GM21576 (cell line): ENCODE results near the gene KLLN.
"Not testable (repeated sequence)": the region's sequence is repeated elsewhere in the genome, so short reads cannot be mapped to it uniquely, and the experiment has no call there.

Source experiments
- ATAC-seq: cut with Tn5 transposase; IDR thresholded peaks from one replicate; pipeline ENCODE4 v1.9.1; 2021; ENCODE audit warnings: mild to moderate bottlenecking, moderate library complexity; ENCODE audit not compliant: unreplicated experiment

KLLN gene

GRCh38 chr10:87867453-87867852, 4.1 kb upstream of the KLLN start:
- ATAC-seq = no peak

- ATAC-seq = no peak
These were observed 3.2 kb upstream of the KLLN start for GRCh38 chr10:87866412-87866974.

- ATAC-seq = no peak
These were observed 2.0 kb upstream of the KLLN start for GRCh38 chr10:87865241-87865881.

GRCh38 chr10:87864496-87865059, 1.2 kb upstream of the KLLN start:
- no peak for ATAC-seq

GRCh38 chr10:87863951-87864495, 690 bp upstream of the KLLN start:
- not testable (repeated sequence) for ATAC-seq

- ATAC-seq = peak; percentile 14
These were observed 667 bp downstream of the KLLN start for GRCh38 chr10:87862679-87863052.

- peak; percentile 51 for ATAC-seq
These were observed 1.2 kb downstream of the KLLN start for GRCh38 chr10:87861953-87862678.

GRCh38 chr10:87861566-87861952, 1.8 kb downstream of the KLLN start:
- peak; percentile 18 for ATAC-seq

GRCh38 chr10:87860816-87861403, 2.4 kb downstream of the KLLN start:
- no peak for ATAC-seq

GRCh38 chr10:87860156-87860795, 3.1 kb downstream of the KLLN start:
- no peak for ATAC-seq

- not testable (repeated sequence) for ATAC-seq
These were observed 7.7 kb downstream of the KLLN start for GRCh38 chr10:87855665-87856064.

- not testable (repeated sequence) for ATAC-seq
These were observed 8.1 kb downstream of the KLLN start for GRCh38 chr10:87855247-87855646.

- no peak for ATAC-seq
These were observed 11.2 kb downstream of the KLLN start for GRCh38 chr10:87852089-87852488.

GRCh38 chr10:87850742-87851205, 12.6 kb downstream of the KLLN start:
- ATAC-seq = no peak

GRCh38 chr10:87849001-87849400, 14.3 kb downstream of the KLLN start:
- ATAC-seq = no peak

- no peak for ATAC-seq
These were observed 15.8 kb downstream of the KLLN start for GRCh38 chr10:87847550-87847949.

GRCh38 chr10:87846711-87847110, 16.6 kb downstream of the KLLN start:
- not testable (repeated sequence) for ATAC-seq

GRCh38 chr10:87846023-87846422, 17.3 kb downstream of the KLLN start:
- no peak for ATAC-seq

GRCh38 chr10:87845624-87845998, 17.7 kb downstream of the KLLN start:
- ATAC-seq = no peak

GRCh38 chr10:87844837-87845623, 18.3 kb downstream of the KLLN start:
- ATAC-seq = no peak
